HG03457 (cell line): ENCODE data around the gene LLGL2.

Experiments used
- ATAC-seq: cut with Tn5 transposase; IDR thresholded peaks from one replicate; pipeline ENCODE4 v1.9.1; 2021; ENCODE audit warnings: moderate number of reproducible peaks; ENCODE audit not compliant: unreplicated experiment

The LLGL2 gene

DNA sequence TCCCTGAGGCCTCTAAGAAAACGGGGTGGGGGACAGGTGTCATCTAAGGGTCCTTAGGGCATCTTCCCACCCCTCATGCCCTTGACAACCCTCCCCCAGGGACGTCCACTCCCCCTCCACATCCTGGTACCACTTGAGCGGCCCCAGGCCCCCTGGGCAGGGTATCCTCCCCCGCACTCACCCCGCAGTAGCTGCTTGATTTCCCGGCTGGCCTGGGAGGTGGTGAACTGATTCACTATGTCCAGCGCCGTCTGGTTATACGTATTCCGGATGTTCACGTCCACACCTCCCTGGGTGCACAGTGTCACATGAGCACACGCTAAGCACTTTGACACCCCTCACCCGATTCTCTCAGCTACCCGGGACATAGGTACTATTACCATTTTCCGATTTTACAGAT is 19.9 kb upstream of the LLGL2 start:
- no peak for ATAC-seq

DNA sequence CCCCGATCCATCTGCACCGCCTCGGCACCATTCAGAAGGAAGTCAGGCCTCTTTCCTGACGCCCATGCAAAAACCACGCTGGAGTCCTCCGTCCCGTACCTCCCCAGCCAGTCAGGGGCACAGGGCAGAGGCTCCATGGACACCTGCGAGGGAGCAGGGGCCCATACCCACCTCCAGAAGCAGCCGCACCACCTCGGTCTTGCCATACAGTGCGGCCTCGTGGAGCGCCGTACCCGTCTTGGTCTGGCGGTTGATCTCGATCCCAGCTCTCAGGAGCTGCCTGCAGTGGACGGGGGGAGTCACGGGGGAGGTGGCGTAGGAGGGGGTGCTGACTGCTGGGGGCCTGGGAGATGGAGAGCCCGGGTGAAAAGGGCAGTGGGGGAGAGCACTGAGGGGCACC is 19.4 kb upstream of the LLGL2 start:
- ATAC-seq = no peak

DNA sequence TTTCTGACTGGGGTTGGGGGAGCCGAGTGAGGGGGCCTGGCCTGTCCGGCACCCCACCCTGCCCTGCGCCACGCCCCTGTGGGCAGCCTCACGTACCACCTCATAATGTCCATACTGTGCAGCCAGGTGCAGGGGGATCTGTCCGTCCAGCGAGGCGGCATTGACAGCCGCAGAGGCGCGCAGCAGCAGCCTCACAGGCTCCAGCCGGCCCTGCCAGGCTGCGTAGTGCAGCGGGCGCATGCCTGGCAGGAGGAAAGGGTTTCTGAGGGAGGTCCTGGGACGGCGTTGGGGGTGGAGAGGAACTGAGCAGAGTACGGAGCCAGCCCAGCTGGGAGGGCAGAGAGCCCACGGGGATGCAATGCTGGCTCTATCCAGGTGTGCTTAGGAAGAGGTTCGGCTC is 18.6 kb upstream of the LLGL2 start:
- no peak for ATAC-seq

DNA sequence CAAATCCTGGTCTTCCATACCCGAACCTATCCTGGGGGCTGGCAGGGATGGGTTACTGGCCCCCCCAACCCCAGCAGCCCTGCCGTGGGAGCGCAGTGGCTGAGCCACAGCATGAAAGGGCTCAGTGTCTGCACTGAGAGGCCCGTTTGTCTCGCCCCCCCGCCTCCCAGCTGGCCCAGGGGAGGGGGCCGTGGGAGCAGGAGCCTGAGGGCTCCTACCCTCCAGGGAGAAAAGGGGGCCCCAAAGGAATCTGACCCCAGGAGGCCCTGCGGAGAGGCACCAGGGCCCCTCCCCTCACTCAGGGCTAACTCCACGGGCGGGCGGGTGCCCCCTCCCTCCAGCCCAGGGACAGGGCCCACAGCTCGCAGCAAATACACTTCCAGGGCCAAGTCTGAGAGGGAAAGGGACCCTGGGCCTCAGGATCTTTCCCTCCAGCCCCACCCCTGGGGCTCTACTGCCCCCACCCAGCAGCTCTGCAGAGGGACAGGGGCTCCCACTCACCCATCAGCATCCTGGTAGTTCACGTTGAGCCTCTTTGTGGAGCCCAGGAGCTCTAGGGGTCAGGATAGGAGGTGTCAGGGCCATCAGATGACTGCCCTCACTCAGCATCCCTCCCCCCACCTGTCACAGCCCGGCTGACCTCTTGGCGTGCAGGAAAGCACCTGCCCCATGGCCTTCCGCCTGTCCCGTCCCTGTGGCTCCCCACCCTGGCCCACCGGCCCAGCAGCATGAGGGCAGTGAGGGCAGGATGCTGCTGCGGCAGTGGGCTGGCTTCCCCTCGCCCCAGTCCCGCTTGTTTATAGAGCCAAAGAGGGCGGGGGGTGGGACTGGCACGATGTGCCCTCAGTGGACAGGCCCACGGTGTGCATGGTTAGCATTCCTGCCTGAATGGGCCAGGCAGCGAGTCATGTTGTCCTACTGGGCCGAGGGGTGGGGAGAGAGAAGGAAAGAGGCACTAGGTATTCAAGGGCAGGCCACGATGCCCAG is 17.5 kb upstream of the LLGL2 start:
- ATAC-seq = no peak

DNA sequence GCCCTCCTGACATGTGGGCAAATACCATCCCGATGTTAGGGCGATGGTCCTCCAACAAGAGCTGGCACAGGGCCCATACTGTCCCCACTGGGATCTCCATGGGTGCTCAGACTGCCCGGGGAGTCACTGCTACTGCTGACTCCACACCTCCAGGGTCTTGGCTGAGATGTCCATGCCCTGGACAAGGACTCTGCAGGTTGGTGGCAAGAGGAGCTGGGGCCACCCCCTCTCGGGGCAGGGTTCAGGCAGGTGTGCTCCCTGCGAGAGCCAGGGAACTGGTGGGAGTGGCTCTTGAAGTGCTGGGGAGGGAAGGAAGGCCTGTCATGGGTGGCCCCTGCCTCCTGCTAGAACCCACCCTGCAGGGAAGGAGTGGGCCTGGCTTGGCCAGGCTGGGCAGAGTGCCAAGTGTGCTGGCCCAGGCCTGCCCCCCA is 16.6 kb upstream of the LLGL2 start:
- no peak for ATAC-seq

DNA sequence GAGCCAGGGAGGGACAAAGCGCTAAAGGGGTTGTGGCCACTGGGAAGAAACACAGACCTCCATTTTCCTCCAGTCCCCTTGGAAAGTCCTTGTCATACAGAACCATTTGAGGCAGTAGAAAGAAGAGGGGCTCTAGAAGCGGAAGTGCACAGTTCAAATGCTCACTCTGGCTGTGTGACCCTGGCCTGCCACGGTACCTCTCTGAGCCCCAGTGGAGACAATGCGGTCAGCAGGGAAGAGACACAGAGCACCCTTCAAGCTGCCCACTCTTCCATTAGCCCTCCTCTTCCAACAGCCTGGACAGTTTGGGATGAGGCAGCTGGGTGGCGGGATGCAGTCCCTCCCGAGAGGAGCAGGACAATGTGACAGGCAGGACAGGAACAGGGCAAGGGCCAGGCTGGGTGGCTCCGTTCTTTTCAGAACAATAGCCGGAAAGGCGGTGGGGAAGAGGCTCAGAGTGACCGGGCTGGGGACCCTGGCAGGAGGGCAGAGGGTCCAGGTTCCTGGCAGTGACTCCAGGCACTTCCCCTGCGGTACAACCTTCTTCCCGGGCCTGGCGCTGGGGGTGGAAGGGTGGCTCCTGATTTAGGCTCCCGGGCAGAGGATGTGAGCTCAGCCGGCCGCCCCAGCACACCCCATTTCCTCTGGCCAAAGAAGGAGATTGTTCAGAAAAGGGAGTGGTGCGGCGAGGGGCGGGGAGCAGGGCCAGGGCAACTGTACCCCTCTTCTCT is 15.8 kb upstream of the LLGL2 start:
- ATAC-seq = no peak

DNA sequence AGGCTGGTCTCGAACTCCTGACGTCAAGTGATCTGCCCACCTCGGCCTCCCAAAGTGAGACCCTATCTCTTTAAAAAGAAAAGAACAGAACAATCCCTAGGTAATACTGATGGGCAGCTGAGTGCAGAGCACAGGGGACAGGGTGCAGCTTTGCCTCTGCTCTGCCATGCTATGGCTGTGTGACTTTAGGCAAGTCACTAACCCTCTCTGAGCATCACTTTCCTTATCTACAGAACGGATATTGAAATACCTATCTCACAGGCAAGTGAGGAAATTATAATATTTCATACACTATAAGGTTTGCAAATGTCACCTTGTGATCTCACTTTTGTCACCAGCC is 14.3 kb upstream of the LLGL2 start:
- ATAC-seq = no peak

DNA sequence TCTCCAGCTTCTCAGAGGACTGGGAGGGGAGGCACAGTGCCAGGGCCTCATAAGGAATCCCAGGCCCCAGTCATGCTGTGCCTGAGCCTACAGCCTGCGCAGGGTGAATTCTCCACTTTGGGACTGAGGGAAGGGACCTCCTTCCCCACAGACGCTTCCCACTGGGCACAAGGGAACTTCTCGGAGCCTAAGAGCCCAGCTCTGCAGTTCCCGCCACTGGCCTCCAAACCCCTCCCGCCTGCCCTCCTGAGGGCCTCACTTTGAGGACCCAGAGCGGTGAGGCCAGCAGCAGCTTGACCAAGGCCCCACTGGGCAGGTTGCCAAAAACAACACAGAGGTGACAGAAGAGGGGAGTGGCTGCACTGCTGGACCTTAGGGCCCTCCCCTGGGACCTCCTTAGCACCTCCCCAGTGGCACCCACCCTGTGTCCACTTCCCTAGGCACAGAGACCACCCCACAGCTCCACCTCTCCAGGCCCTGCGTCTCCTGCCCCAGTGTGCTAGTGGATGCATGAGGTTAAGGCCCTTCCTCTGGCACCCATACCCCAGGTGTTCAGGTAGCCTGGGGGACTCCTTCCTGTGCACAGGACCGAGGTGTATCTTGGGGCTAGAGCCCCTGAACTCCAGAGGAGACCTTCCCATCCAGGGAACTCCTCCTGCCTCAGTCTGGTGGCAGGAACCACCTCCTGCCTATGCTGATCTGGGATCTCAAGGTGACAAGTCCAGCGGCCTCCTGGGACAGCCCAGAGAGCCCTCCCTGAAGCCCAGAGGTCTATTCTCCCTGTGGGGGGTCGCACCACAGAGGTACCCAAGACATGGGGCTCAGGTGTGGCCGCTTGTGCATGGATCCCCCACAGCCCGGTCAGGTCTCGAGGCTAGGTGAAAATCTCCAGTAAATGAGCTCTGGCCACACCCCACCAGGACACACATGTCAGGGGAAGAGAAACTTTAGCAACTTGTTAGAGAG is 13.6 kb upstream of the LLGL2 start:
- ATAC-seq = no peak

DNA sequence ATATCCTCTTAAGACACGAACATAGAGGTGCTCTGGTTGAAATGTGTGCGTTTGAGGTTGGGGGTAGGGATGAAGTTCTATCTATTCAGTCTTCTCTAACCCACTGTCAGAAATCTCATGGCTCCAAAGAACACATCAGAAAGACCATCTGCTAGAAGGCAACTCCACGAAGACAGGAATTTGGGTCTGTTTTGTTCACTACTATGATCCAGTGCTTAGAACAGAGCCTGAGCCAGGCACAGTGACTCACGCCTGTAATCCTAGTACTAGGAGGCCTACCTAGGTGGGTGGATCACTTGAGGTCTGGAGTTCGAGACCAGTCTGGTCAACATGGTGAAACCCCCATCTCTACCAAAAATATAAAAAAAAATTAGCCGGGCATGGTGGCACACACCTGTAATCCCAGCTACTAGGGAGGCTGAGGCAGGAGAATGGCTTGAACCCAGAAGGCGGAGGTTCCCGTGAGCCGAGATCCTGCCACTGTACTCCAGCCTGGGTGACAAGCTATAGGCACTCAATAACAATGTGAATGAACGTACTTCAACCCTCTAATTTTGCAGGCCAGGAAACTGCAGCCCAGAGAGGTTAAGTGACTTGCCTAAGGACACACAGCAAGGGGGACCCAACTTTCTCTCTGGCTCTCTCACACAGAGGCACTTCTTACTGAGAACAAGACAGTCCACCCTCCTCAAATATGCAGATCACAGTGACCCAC is 12.4 kb upstream of the LLGL2 start:
- no peak for ATAC-seq

DNA sequence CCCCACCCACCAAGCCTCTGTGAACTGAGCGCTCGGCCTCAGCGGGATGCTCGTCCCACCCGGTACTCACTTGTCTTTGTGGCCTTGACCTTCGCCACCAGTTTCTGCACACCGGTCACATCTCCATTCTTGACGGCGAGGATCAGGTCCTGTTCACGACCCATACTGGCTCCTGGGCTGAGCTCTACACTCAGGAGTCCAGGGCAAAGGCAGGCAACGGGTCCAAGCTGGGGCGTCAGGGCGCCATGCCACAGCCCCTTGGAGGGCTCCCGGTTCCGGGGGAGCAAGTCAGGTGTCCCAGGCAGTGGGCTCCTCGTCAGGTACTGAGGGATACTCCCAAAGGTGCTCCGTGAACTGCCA is 11.9 kb upstream of the LLGL2 start:
- no peak for ATAC-seq

DNA sequence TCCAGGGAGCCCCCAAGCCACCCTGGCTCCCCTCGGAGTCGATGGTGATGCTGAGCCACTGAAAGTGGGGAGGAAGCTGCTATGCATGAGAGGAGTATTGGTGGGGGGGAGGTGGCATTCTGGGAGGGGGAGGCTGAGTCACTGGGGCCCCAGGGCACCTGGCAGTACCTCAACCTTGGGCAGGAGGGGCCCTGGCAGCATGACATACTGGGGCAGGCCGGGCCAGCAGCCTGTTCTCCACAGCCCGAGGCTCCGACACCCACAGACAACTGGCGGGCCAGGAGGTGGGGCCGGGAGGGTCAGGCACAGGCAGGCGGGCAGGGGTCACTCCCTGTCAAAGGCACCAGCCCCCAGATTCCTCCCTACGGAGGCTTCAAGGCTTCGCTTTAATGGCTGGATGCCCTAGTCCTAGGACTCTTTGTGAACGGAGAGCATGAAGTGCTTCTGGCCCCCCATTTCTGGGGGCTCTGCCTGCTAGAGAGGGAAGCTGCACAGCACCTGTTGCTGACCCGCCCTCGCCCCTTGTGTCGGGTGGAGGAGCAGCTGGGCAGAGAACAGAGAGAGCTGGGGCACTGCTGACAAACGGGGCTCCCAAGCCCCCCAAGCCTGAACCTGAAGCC is 11.1 kb upstream of the LLGL2 start:
- ATAC-seq = no peak

DNA sequence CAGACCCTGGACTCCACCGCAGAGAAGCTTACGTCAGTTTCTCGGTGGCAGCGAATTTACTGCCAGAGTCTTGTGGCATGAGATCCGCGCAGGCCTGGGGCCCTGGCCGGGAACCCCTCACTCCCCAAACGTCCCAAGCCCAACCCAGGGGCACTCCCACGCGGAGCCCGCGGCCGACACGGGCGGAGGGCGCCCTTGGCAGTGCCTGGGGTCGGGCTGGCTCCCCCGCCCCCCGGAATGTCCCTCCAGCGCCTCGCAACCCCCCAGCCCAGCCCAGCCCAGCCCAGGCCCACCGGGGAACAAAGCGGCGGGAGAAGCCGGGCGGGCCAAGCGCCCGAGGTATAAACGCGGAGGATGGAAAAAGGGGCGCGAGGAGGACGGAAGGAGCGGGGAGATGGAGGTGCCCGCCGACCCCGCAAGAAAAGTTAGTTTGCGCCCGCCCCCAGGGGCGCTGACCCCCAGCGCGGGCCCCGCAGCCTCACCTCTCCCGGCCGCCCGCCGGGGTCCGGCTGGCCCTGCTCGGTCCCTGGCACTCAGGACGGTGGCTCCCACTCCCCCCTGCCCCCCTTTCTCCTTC is 10.5 kb upstream of the LLGL2 start:
- no peak for ATAC-seq

DNA sequence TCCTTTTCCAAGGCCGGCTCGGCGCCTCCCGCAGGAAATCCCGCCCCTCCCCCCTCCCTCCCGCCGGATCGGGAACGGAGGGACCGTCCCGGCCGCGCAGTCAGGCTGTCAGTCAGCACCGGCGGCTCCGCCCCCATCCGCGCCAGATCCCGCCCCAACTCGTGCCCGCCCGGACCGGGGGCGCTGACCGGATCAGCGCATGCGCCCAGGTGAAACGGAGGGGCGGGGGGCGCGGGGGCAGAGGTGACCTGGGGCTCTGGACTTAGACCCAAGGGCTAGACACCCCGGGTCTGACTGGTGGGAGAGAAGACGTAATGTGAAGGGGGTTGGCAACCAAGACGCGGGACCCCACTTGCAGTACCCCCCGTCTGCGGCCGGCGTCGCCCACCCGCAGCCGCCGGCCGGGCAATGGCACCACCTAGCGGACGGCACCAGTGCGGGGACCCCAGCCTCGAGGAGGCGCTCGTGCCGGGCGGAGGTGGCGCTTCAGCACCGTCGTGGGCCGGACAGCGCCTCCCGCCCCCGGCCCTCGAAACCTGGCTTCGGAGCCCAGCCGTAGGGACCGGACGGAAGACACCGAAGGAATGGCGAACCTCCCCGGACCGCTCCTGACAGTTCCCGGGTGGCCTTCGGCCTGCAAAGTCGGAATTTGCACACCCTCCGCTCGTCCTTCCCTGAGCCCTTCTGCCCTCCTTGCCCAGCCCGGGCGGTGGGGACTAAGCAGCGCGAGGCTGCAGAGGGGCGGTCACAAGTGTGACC is 9.8 kb upstream of the LLGL2 start, which contains the start of gene CASKIN2:
Gene CASKIN2, minus strand, starts transcription at position 42 of the 759 bp plus-strand sequence. CDS start 1,733 bp downstream, outside the sequence.
- ATAC-seq = peak; percentile 33

DNA sequence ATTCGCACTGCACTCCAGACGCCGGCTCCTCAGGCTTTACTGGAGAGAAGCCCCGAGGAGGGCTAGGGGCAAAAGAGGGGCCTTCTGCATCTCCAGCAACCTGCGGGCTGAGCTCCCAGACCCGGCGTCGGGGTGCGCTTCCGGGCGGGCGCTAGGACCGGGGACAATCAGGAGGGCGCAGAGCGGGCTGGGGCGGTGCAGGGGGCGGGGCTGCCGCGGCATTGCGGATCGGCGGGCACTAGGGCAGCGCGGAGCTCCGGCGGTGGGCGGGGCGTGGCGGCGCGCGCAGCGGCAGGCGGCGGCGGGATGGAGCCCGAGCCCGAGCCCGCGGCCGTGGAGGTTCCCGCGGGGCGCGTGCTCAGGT is 9.3 kb upstream of the LLGL2 start, which contains the start of gene TSEN54:
Gene TSEN54, plus strand, starts transcription at position 274 of the 364 bp plus-strand sequence. Its CDS starts 33 bp downstream, at position 307.
- peak; percentile 46 for ATAC-seq

DNA sequence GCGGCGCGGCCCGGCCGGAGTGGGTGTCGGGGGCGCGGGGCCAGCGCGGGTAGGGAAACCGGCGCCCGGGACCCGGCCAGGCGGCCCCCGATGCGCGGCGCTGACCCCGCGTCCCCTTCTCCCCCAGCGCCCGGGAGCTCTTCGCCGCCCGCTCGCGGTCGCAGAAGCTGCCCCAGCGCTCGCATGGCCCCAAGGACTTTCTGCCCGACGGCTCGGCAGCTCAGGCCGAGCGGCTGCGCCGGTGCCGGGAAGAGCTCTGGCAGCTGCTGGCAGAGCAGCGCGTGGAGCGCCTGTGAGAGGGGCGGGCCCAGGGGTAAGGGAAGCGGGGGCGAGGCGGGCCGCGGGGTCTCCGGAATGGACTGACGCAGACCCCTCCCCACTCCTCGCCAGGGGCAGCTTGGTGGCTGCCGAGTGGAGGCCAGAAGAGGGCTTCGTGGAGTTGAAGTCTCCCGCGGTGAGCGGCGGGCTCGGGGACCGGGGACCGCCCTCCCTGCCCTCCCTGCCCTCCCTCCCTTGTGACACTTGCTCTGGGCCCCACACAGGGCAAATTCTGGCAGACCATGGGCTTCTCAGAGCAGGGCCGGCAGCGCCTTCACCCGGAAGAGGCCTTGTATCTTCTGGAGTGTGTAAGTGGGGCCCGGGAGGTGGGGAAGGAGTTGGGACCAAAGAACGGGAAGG is 8.7 kb upstream of the LLGL2 start:
- peak; percentile 4 for ATAC-seq

DNA sequence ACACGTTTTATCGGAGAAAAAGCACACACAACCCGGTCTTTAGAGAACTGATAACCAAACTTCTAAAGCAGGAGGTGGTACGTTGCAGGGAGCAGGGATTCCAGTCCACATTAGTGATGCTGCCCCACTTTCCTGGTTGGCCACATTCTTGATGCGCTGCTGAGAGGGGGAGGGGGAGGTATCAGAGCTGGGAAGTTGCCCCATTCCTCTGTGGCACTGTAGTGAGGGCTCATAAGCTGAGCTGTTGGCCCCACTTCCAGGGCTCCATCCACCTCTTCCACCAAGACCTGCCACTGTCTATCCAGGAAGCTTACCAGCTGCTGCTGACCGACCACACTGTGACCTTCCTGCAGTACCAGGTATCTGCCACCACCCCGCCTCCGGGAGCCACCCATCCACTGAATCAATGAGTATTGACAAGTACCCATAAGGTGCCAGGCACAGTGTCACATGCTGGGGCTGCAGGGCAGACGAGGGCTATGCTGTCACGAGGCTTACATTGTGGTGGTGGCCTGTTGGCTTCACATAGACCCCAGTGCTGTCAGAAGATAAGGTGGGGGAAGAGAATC is 8.1 kb upstream of the LLGL2 start:
- ATAC-seq = no peak

DNA sequence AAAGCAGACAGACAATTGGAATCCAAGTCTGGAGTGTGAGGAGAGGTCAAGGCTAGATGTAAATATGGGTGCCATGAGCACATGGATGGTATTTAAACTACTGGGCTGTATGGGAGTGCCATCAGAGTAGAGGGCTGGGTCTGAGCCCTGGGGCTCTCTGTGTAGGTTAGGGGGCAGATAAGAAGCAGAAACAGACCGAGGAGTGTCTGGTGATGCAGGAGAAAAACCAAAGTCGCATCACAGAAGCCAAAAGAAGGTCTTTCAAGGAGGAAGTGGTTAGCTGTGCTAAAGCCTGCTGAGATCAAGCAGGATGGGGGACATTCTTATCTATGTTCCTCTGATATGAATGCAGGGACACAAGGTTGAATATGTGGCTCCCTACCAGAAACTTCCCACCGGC is 7.3 kb upstream of the LLGL2 start:
- ATAC-seq = no peak
